A673 (cell line): ENCODE data around the gene TP53I11. TPM values are rescaled to one million over a fixed set of nuclear protein-coding genes. Genes with fewer than 3 reads are reported as not detected.

Experiments
- BruUV-seq: library from RNA; stranded (reverse); fragments of 400-500 nt; replicated peaks from 2 replicates; lab custom pipeline; 2021; lab: Mats Ljungman, UMichigan
- CTCF ChIA-PET: fragments of 300-600 bp; sonication (Branson Sonifier 250); formaldehyde crosslinking; loops from one replicate; lab custom pipeline; 2022; ENCODE audit warnings: antibody characterized with exemption; lab: Charles Lee
- POLR2A ChIA-PET: fragments of 300-600 bp; sonication (Branson Sonifier 250); formaldehyde crosslinking; loops from one replicate; lab custom pipeline; 2022; ENCODE audit warnings: antibody characterized with exemption; ENCODE audit not compliant: low non-redundant PET; lab: Charles Lee
- DNase-seq: peaks from one replicate; pipeline ENCODE4 v3.0.0-alpha.2; 2015; ENCODE audit warnings: low spot score
- H3K27ac ChIP-seq: fragments of 200-600 bp; sonication (generic); 2 replicates; pipeline ENCODE4 v1.5.1; 2016; ENCODE audit warnings: mixed run types, low read depth, mild to moderate bottlenecking, mixed read lengths, antibody characterized with exemption, low read length; ENCODE audit not compliant: poor library complexity, severe bottlenecking
- H3K27me3 ChIP-seq: fragments of 200-600 bp; sonication (generic); replicated peaks from 2 replicates; pipeline ENCODE4 v1.6.1; 2017; ENCODE audit warnings: mixed run types, low read depth, mild to moderate bottlenecking, mixed read lengths, antibody characterized with exemption, low read length; ENCODE audit not compliant: insufficient read depth, poor library complexity
- H3K36me3 ChIP-seq: fragments of 200-600 bp; sonication (generic); 2 replicates; pipeline ENCODE4 v1.6.1; 2016; ENCODE audit warnings: mixed run types, mild to moderate bottlenecking, mixed read lengths, antibody characterized with exemption, low read length; ENCODE audit not compliant: insufficient read depth, poor library complexity, severe bottlenecking
- H3K4me1 ChIP-seq: fragments of 200-600 bp; sonication (generic); 2 replicates; pipeline ENCODE4 v1.6.1; 2017; ENCODE audit warnings: mixed run types, mild to moderate bottlenecking, mixed read lengths, antibody characterized with exemption, low read length; ENCODE audit not compliant: insufficient read depth, poor library complexity, severe bottlenecking
- H3K4me3 ChIP-seq: fragments of 200-600 bp; sonication (generic); 2 replicates; pipeline ENCODE4 v1.5.1; 2016; ENCODE audit warnings: low read depth, mixed run types, mild to moderate bottlenecking, mixed read lengths, low read length; ENCODE audit not compliant: poor library complexity, severe bottlenecking
- H3K9me3 ChIP-seq: fragments of 200-600 bp; sonication (generic); 2 replicates; pipeline ENCODE4 v1.6.1; 2016; ENCODE audit warnings: mixed run types, low read depth, mild to moderate bottlenecking, mixed read lengths, antibody characterized with exemption, low read length; ENCODE audit not compliant: poor library complexity, severe bottlenecking
- EZH2 ChIP-seq: fragments of 200-600 bp; sonication (generic); IDR thresholded peaks from 2 replicates; pipeline ENCODE4 v1.6.1; 2017; ENCODE audit warnings: borderline replicate concordance, low read depth, mild to moderate bottlenecking, mixed read lengths, antibody characterized with exemption, low read length; ENCODE audit not compliant: poor library complexity, severe bottlenecking
- intact Hi-C: fragments of 100-400 bp; cut with micrococcal nuclease; formaldehyde crosslinking; loops from one replicate; pipeline ENCODE4 v1.10.0; 2022; ENCODE audit not compliant: unreplicated experiment
- total RNA-seq: library from RNA; stranded (reverse); gene quantifications from 2 replicates; pipeline ENCODE4 v1.2.3, GENCODE V29; 2021
- TF ChIP-seq, protein P1 (sequence below): fragments of 300-800, 200-600 bp; sonication (generic); conservative IDR thresholded peaks from 2 replicates; pipeline ENCODE4 v1.5.1; 2017; ENCODE audit warnings: low read depth, mild to moderate bottlenecking, antibody characterized with exemption, low read length, moderate library complexity, mixed read lengths

TP53I11 gene
- total RNA-seq, 1 experiment from 2014 or later = 52.0 TPM

- no TSS peak for BruUV-seq
- no peak for DNase-seq
- Histone ChIP-seq H3K27me3 (no peaks in the 10 kb centered on the region), H3K4me1 (no peaks in the 10 kb centered on the region), H3K9me3 (no peaks in the 10 kb centered on the region), H3K36me3 (no peaks in the 10 kb centered on the region), H3K4me3 (no peak overlapping the region), H3K27ac (no peak overlapping the region)
- ChIA-PET POLR2A (no interaction called here), CTCF (no interaction called here)
- intact Hi-C loops = no loop called here
- no peak for TF ChIP-seq EZH2
Observed at GRCh38 chr11:44885065-44885810, 65.4 kb downstream of the TP53I11 start.

DNA sequence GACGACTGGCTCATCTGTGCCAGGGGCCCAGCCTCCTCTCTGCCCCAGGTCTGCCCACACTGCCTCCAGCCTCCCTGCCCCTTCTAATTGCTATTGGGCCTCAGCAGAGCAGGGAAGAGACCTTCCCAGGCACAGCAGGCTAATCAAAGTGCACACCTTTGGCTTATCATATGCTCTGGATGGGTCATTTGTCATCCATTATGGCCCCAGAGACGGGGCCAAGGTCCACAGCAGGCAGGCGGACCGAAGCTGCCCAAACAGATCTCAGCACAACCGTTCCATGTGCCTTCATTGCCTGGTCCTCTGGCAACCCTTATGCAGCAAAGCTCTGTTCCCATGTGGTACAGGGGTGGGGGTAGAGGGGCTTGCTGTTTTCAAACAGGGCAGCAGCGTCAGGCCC lies 66.6 kb downstream of the TP53I11 start:
- no peaks in the 10 kb centered on the region for H3K4me1 ChIP-seq
- H3K27me3 ChIP-seq = no peaks in the 10 kb centered on the region
- TF ChIP-seq, protein P1, sequence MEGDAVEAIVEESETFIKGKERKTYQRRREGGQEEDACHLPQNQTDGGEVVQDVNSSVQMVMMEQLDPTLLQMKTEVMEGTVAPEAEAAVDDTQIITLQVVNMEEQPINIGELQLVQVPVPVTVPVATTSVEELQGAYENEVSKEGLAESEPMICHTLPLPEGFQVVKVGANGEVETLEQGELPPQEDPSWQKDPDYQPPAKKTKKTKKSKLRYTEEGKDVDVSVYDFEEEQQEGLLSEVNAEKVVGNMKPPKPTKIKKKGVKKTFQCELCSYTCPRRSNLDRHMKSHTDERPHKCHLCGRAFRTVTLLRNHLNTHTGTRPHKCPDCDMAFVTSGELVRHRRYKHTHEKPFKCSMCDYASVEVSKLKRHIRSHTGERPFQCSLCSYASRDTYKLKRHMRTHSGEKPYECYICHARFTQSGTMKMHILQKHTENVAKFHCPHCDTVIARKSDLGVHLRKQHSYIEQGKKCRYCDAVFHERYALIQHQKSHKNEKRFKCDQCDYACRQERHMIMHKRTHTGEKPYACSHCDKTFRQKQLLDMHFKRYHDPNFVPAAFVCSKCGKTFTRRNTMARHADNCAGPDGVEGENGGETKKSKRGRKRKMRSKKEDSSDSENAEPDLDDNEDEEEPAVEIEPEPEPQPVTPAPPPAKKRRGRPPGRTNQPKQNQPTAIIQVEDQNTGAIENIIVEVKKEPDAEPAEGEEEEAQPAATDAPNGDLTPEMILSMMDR = no peak
- TF ChIP-seq EZH2 = no peak
- no peak overlapping the region for H3K4me3 ChIP-seq
- no TSS peak for BruUV-seq
- no peaks in the 10 kb centered on the region for H3K36me3 ChIP-seq
- intact Hi-C loops = loop anchor here (5.0 kb wide), 1 partner anchor 107 kb away; no protein-coding TSS in a partner anchor
- no peaks in the 10 kb centered on the region for H3K9me3 ChIP-seq
- H3K27ac ChIP-seq = no peak overlapping the region
- ChIA-PET CTCF (no interaction called here), POLR2A (no interaction called here)
- DNase-seq = no peak

DNA sequence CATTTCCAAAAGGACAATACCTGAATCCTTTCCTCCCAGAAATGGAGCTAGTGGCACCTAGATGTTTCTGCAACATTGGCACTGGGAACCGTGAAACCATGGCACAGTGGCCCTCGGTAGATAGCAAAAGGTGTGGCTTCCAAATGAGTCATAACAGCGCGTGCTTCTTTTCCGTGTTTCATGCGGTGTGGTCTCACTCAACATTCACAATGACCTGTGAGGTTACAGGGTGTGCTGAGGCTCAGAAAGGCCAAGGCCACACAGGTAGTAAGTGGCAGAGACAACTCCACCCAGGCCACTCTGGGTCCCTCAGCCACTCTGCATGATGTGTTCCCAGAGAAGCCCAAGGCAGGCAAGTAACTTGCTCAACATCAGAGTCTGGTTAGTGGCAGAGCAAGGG lies 67.4 kb downstream of the TP53I11 start:
- CTCF ChIA-PET = no interaction called here
- no peaks in the 10 kb centered on the region for H3K27me3 ChIP-seq
- TF ChIP-seq, protein P1 = no peak
- no peak for TF ChIP-seq EZH2

More for the DNA sequence above, 67.4 kb downstream of the TP53I11 start:
- H3K9me3 ChIP-seq = no peaks in the 10 kb centered on the region
- no peak for DNase-seq
- H3K4me3 ChIP-seq = no peak overlapping the region
- intact Hi-C loops = loop anchor here (5.0 kb wide), 1 partner anchor 106 kb away; no protein-coding TSS in a partner anchor
- POLR2A ChIA-PET = no interaction called here
- BruUV-seq = no TSS peak
- H3K27ac ChIP-seq = no peak overlapping the region
- H3K36me3 ChIP-seq = no peaks in the 10 kb centered on the region
- H3K4me1 ChIP-seq = peaks cover 2% of the 10 kb centered on the region

Other genes starting within 250 kb of the TP53I11 start
- 2.8 and 5.8 TPM in 2 replicates for gene TSPAN18, start 223.9 kb downstream of the TP53I11 start, total RNA-seq
- gene PRDM11, start 195.8 kb upstream of the TP53I11 start, total RNA-seq = 12.6 and 15.4 TPM in 2 replicates